H1 (cell line): Measurements from ENCODE around the gene ADCY2. TPM values are rescaled to one million over a fixed set of nuclear protein-coding genes. Genes with fewer than 3 reads are reported as not detected.

Source experiments
- CTCF ChIA-PET: fragments of 300-600 bp; sonication (Branson Sonifier 250); formaldehyde crosslinking; loops from one replicate; lab custom pipeline; 2021; ENCODE audit not compliant: partially characterized antibody; lab: Charles Lee
- POLR2A ChIA-PET: fragments of 300-600 bp; sonication (Branson Sonifier 250); formaldehyde crosslinking; loops from one replicate; lab custom pipeline; 2021; ENCODE audit warnings: inconsistent platforms; ENCODE audit not compliant: partially characterized antibody; lab: Charles Lee
- DNase-seq, 2 experiments: peaks; one replicate each; pipeline versions ENCODE4 v3.0.0 to v3.0.0-alpha.2; 2010 to 2022; ENCODE audit warnings: low spot score in 2 of 2, low read depth in 1 of 2, mixed read lengths in 1 of 2
- FAIRE-seq: peaks from 2 replicates; lab custom pipeline; 2011; peaks lifted over from hg19 to GRCh38; lab: Jason Lieb, UNC
- H2AFZ ChIP-seq: 2 replicates; pipeline ENCODE4 v1.8.1; 2012; ENCODE audit warnings: low read length, inconsistent platforms
- H2AK5ac ChIP-seq: 2 replicates; pipeline ENCODE4 v1.6.1; 2013; ENCODE audit warnings: low read depth, low read length
- H2BK120ac ChIP-seq: replicated peaks from 2 replicates; pipeline ENCODE3; 2013; ENCODE audit warnings: low read depth, low read length, inconsistent platforms
- H2BK12ac ChIP-seq: 2 replicates; pipeline ENCODE4 v1.6.1; 2013; ENCODE audit warnings: low read depth, low read length
- H2BK15ac ChIP-seq: 2 replicates; pipeline ENCODE4 v1.6.1; 2013; ENCODE audit warnings: low read length
- H2BK20ac ChIP-seq: 2 replicates; pipeline ENCODE4 v1.6.1; 2013; ENCODE audit warnings: low read length
- H2BK5ac ChIP-seq: 2 replicates; pipeline ENCODE4 v1.6.1; 2013; ENCODE audit warnings: low read depth, low read length
- H3K14ac ChIP-seq: 2 replicates; pipeline ENCODE4 v1.6.1; 2013; ENCODE audit warnings: inconsistent platforms; ENCODE audit not compliant: insufficient read length
- H3K18ac ChIP-seq: 2 replicates; pipeline ENCODE4 v1.6.1; 2013; ENCODE audit warnings: low read length; ENCODE audit errors: extremely low read depth
- H3K23ac ChIP-seq: 2 replicates; pipeline ENCODE4 v1.6.1; 2013; ENCODE audit warnings: inconsistent platforms; ENCODE audit not compliant: insufficient read length
- H3K23me2 ChIP-seq: 2 replicates; pipeline ENCODE4 v1.6.1; 2013; ENCODE audit warnings: low read depth, low read length
- H3K27ac ChIP-seq: 2 replicates; pipeline ENCODE4 v1.6.1; 2011; ENCODE audit warnings: low read depth, low read length, inconsistent platforms
- H3K27me3 ChIP-seq, 4 experiments: replicated peaks in 1 of 4; 1 replicate in 1 of 4; 2 replicates in 3 of 4; pipeline versions ENCODE4 v1.6.1 to v1.8.1; 2011 to 2013; ENCODE audit warnings: low read length in 3 of 4, mild to moderate bottlenecking in 3 of 4, inconsistent platforms in 2 of 4, mixed read lengths in 2 of 4, moderate library complexity in 1 of 4; ENCODE audit not compliant: control insufficient read depth in 3 of 4, insufficient read depth in 3 of 4; ENCODE audit errors: extremely low read depth in 1 of 4
- H3K36me3 ChIP-seq, 4 experiments: 2 replicates each; pipeline versions ENCODE4 v1.6.1 to v1.8.1; 2011 to 2013; ENCODE audit warnings: mild to moderate bottlenecking in 4 of 4, low read length in 3 of 4, moderate library complexity in 2 of 4, control low read depth in 1 of 4, inconsistent platforms in 1 of 4; ENCODE audit not compliant: insufficient read depth in 4 of 4, control insufficient read depth in 2 of 4
- H3K4ac ChIP-seq: replicated peaks from 2 replicates; pipeline ENCODE3; 2013; ENCODE audit warnings: low read length, low read depth, mixed read lengths, inconsistent platforms; ENCODE audit not compliant: insufficient read length
- H3K4me1 ChIP-seq, 4 experiments: replicated peaks in 1 of 4; 1 replicate in 1 of 4; 2 replicates in 3 of 4; pipeline versions ENCODE4 v1.6.1 to v1.8.1; 2011 to 2013; ENCODE audit warnings: low read length in 3 of 4, inconsistent platforms in 2 of 4, mixed read lengths in 1 of 4; ENCODE audit not compliant: insufficient read depth in 4 of 4, control insufficient read depth in 3 of 4
- H3K4me2 ChIP-seq, 2 experiments: 2 replicates each; pipeline versions ENCODE4 v1.6.1 to v1.8.1; 2011 to 2013; ENCODE audit warnings: low read depth in 2 of 2, low read length in 2 of 2, control low read depth in 1 of 2, inconsistent platforms in 1 of 2, mild to moderate bottlenecking in 1 of 2; ENCODE audit not compliant: insufficient read depth in 1 of 2
- H3K4me3 ChIP-seq, 4 experiments: fragments of 200-600, 300-600 bp in 1 of 4; sonication (generic), shearing (Covaris generic), sonication (Bioruptor Twin) in 1 of 4; 2 replicates each; pipeline versions ENCODE4 v1.5.1 to v1.8.1; 2011 to 2016; ENCODE audit warnings: low read length in 4 of 4, low read depth in 3 of 4, control low read depth in 2 of 4, inconsistent platforms in 2 of 4, mild to moderate bottlenecking in 2 of 4, mixed read lengths in 1 of 4, moderate library complexity in 1 of 4; ENCODE audit not compliant: insufficient read depth in 2 of 4; ENCODE audit errors: extremely low read depth in 1 of 4
- H3K56ac ChIP-seq: replicated peaks from 2 replicates; pipeline ENCODE3; 2013; ENCODE audit warnings: low read depth, mild to moderate bottlenecking, mixed read lengths, low read length, inconsistent platforms; ENCODE audit not compliant: insufficient read length
- H3K79me1 ChIP-seq: 2 replicates; pipeline ENCODE4 v1.6.1; 2013; ENCODE audit warnings: low read depth, low read length, control low read depth
- H3K79me2 ChIP-seq, 2 experiments: 2 replicates each; pipeline versions ENCODE4 v1.6.1 to v1.8.1; 2012 to 2013; ENCODE audit warnings: low read length in 2 of 2, mild to moderate bottlenecking in 2 of 2, inconsistent platforms in 1 of 2; ENCODE audit not compliant: insufficient read depth in 2 of 2, control insufficient read depth in 1 of 2
- H3K9ac ChIP-seq, 4 experiments: replicated peaks in 1 of 4; 1 replicate in 1 of 4; 2 replicates in 3 of 4; pipeline versions ENCODE4 v1.6.1 to v1.8.1; 2011 to 2013; ENCODE audit warnings: low read depth in 3 of 4, low read length in 3 of 4, control low read depth in 2 of 4, mild to moderate bottlenecking in 2 of 4, moderate library complexity in 2 of 4, inconsistent platforms in 1 of 4; ENCODE audit errors: extremely low read depth in 1 of 4
- H3K9me3 ChIP-seq, 2 experiments: 2 replicates each; pipeline versions ENCODE4 v1.6.1 to v1.8.1; 2012 to 2013; ENCODE audit warnings: mild to moderate bottlenecking in 2 of 2, moderate library complexity in 2 of 2, control low read depth in 1 of 2, inconsistent platforms in 1 of 2, low read depth in 1 of 2, low read length in 1 of 2, mixed read lengths in 1 of 2; ENCODE audit not compliant: insufficient read depth in 2 of 2
- H4K20me1 ChIP-seq, 2 experiments: replicated peaks in 1 of 2; 2 replicates each; pipeline versions ENCODE3 to v1.8.1; 2011 to 2013; ENCODE audit warnings: inconsistent platforms in 2 of 2, low read length in 2 of 2, mild to moderate bottlenecking in 1 of 2; ENCODE audit not compliant: insufficient read depth in 2 of 2, control insufficient read depth in 1 of 2
- H4K5ac ChIP-seq: 2 replicates; pipeline ENCODE4 v1.6.1; 2013; ENCODE audit warnings: low read length, low read depth, mixed read lengths, inconsistent platforms; ENCODE audit not compliant: insufficient read length
- H4K8ac ChIP-seq: 2 replicates; pipeline ENCODE4 v1.8.0; 2013; ENCODE audit warnings: mild to moderate bottlenecking, moderate library complexity, low read length, inconsistent platforms; ENCODE audit not compliant: insufficient read depth; ENCODE audit errors: extremely low read depth
- H4K91ac ChIP-seq: replicated peaks from 2 replicates; pipeline ENCODE3; 2013; ENCODE audit warnings: low read length, mixed read lengths, inconsistent platforms; ENCODE audit not compliant: insufficient read length
- BCL11A ChIP-seq, 2 experiments: IDR thresholded peaks; one replicate each; pipeline ENCODE4 v1.6.1; 2011; ENCODE audit warnings: low read depth in 2 of 2, low read length in 2 of 2, mild to moderate bottlenecking in 2 of 2
- WGBS, 2 experiments: shearing (Covaris generic) in 1 of 2; methylation state at CpG; one replicate each; pipeline versions ENCODE4 v1.1.6 to v1.1.7; 2013 to 2015; ENCODE audit warnings: low lambda C conversion rate in 2 of 2, mixed read lengths in 2 of 2, inconsistent platforms in 1 of 2, low coverage in 1 of 2, missing lambda C conversion rate in 1 of 2; ENCODE audit not compliant: insufficient replicate concordance in 2 of 2, insufficient coverage in 1 of 2, insufficient read length in 1 of 2; ENCODE audit errors: extremely low coverage in 1 of 2, missing lambda C conversion rate in 1 of 2; 5-methylcytosine and 5-hydroxymethylcytosine counted together
- polyA plus RNA-seq, 7 experiments: library from polyadenylated mRNA; depleted of rRNA in 3 of 7; stranded (reverse) in 5 of 7; unstranded in 2 of 7; fragments of >200 nt in 5 of 7; fragments of 200-250 nt in 2 of 7; gene quantifications; 1 replicate in 5 of 7; 2 replicates in 1 of 7; 4 replicates in 1 of 7; pipeline versions ENCODE4 v1.2.1 to v1.2.3, GENCODE V29; 2011 to 2013; ENCODE audit warnings: missing spikeins in 2 of 7, mixed read lengths in 2 of 7
- total RNA-seq: library from RNA; stranded (reverse); fragmentation: NEBNext Ultra II Directional; extraction: Animal tissue kit (Norgen Biotek cat#: 25700); gene quantifications from 2 replicates; pipeline ENCODE4 v1.2.1, GENCODE V29; 2021
- TF ChIP-seq, protein P1 (sequence below): IDR thresholded peaks from 2 replicates; pipeline ENCODE4 v1.6.1; 2012; ENCODE audit warnings: low read length, inconsistent platforms

The ADCY2 gene
- total and polyA plus RNA-seq, 2 of the 8 experiments (the other 6 are each of a cell fraction or from before 2014, with no cell fraction given), result 35.8 to 122 TPM

DNA sequence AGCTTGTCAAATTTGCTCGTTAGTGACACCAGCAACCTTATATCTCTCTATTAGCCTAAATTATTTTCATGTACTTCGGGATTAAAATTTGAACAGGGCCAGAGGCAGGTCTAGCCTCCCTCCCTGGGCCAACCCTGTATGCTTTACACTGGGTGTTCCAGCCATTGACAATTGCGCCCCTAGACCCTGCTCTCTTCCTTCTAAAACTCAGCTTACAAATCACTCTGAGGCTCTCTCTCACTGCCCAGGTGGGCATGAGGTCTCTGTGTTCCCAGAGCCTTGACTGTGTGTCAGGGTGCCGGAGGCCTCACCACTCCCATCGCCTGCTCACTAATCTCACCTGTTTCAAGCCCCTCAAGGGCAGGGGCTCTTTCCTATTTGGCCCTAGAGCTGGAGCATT, 461.4 kb downstream of the ADCY2 start:
- H3K23ac ChIP-seq, result no peak overlapping the region
- H3K4me1 ChIP-seq, result no peaks in the 10 kb centered on the region
- no peak overlapping the region for H3K4me3 ChIP-seq
- H2BK5ac ChIP-seq, result no peak overlapping the region
- no peak for TF ChIP-seq BCL11A (IDR thresholded peaks at IDR 0.05; ENCODE audit: low read depth in 2 of 2, low read length in 2 of 2)
- TF ChIP-seq, protein P1, sequence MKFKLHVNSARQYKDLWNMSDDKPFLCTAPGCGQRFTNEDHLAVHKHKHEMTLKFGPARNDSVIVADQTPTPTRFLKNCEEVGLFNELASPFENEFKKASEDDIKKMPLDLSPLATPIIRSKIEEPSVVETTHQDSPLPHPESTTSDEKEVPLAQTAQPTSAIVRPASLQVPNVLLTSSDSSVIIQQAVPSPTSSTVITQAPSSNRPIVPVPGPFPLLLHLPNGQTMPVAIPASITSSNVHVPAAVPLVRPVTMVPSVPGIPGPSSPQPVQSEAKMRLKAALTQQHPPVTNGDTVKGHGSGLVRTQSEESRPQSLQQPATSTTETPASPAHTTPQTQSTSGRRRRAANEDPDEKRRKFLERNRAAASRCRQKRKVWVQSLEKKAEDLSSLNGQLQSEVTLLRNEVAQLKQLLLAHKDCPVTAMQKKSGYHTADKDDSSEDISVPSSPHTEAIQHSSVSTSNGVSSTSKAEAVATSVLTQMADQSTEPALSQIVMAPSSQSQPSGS, result no peak
- no peaks in the 10 kb centered on the region for H4K20me1 ChIP-seq
- no peak overlapping the region for H2BK120ac ChIP-seq
- DNase-seq (no peak), FAIRE-seq (no peak)
- H3K79me1 ChIP-seq, result no peaks in the 10 kb centered on the region
- H2BK12ac ChIP-seq, result no peak overlapping the region
- peaks cover 5 to 31% (median 13%) of the 10 kb centered on the region in 4 experiments; a peak in 7 of 8 replicates for H3K36me3 ChIP-seq
- no peaks in the 10 kb centered on the region for H3K79me2 ChIP-seq
- H3K4ac ChIP-seq, result no peak overlapping the region
- no peak overlapping the region for H3K9ac ChIP-seq
- no peak overlapping the region for H2BK15ac ChIP-seq
- no peak overlapping the region for H2BK20ac ChIP-seq
- CTCF ChIA-PET, result interaction anchor here (0.6 to 6.8 kb wide), 27 partner anchors 11 to 1088 kb away, joined by 3 to 35 read pairs (median 4); partner anchors contain the start of genes FASTKD3 and MTRR
- H3K56ac ChIP-seq, result no peak overlapping the region
- no peak overlapping the region for H2AFZ ChIP-seq
- H4K8ac ChIP-seq, result no peak overlapping the region
- H4K5ac ChIP-seq, result no peak overlapping the region
- H3K23me2 ChIP-seq, result no peaks in the 10 kb centered on the region
- 77% methylated on average over 5 of the region's 5 CpGs; no CpG with 5 or more reads in 1 of the 2 experiments for WGBS, 2 experiments
- POLR2A ChIA-PET, result interaction anchor here (2.3 kb wide), 1 partner anchor 12 kb away, joined by 5 read pairs; the partner anchor contains the start of genes FASTKD3 and MTRR
- H3K9me3 ChIP-seq, result no peaks in the 10 kb centered on the region
- H3K18ac ChIP-seq, result no peak overlapping the region
- no peak overlapping the region for H3K27ac ChIP-seq
- no peak overlapping the region for H3K4me2 ChIP-seq
- no peak overlapping the region for H2AK5ac ChIP-seq
- no peak overlapping the region for H3K14ac ChIP-seq
- H4K91ac ChIP-seq, result no peak overlapping the region
- H3K27me3 ChIP-seq, result no peaks in the 10 kb centered on the region
